ENCODE results near the gene STK39. TPM values are rescaled to one million over a fixed set of nuclear protein-coding genes. Genes with fewer than 3 reads are reported as not detected.

The STK39 gene
- total RNA-seq, 1 donor from 2014 or later = 26.2 TPM

GRCh38 chr2:168140892-168141291, 106.5 kb downstream of the STK39 start:
- no peaks in the 10 kb centered on the region for H3K9me3 Mint-ChIP-seq
- no peak for DNase-seq (ENCODE audit: extremely low spot score, unreplicated experiment)

GRCh38 chr2:168139852-168140251, 107.5 kb downstream of the STK39 start:
- Mint-ChIP-seq H3K27ac (no peak overlapping the region), H3K4me3 (no peak overlapping the region), H3K27me3 (no peaks in the 10 kb centered on the region), H3K36me3 (peaks cover 17% of the 10 kb centered on the region), H3K4me1 (ENCODE audit: unreplicated experiment) (peaks cover 22% of the 10 kb centered on the region), H3K9me3 (no peaks in the 10 kb centered on the region)
- no peak for DNase-seq (ENCODE audit: extremely low spot score, unreplicated experiment)
- no peak for TF ChIP-seq CTCF (conservative IDR thresholded peaks at IDR 0.05)

More at GRCh38 chr2:168140892-168141291, 106.5 kb downstream of the STK39 start:
- Mint-ChIP-seq H3K4me3 (no peak overlapping the region), H3K36me3 (peaks cover 10% of the 10 kb centered on the region), H3K27ac (no peak overlapping the region), H3K27me3 (no peaks in the 10 kb centered on the region), H3K4me1 (ENCODE audit: unreplicated experiment) (peaks cover 22% of the 10 kb centered on the region)
- TF ChIP-seq CTCF (conservative IDR thresholded peaks at IDR 0.05) = no peak

GRCh38 chr2:168138901-168139300, 108.5 kb downstream of the STK39 start:
- no peak overlapping the region for H3K4me3 Mint-ChIP-seq
- no peak for TF ChIP-seq CTCF (conservative IDR thresholded peaks at IDR 0.05)
- DNase-seq (ENCODE audit: extremely low spot score, unreplicated experiment) = no peak
- no peak overlapping the region for H3K27ac Mint-ChIP-seq
- peaks cover 22% of the 10 kb centered on the region for H3K4me1 Mint-ChIP-seq (ENCODE audit: unreplicated experiment)
- no peaks in the 10 kb centered on the region for H3K9me3 Mint-ChIP-seq
- peaks cover 18% of the 10 kb centered on the region for H3K36me3 Mint-ChIP-seq
- H3K27me3 Mint-ChIP-seq = no peaks in the 10 kb centered on the region

- Mint-ChIP-seq H3K4me3 (no peak overlapping the region), H3K27me3 (no peaks in the 10 kb centered on the region), H3K36me3 (peaks cover 18% of the 10 kb centered on the region), H3K4me1 (ENCODE audit: unreplicated experiment) (peaks cover 22% of the 10 kb centered on the region), H3K9me3 (no peaks in the 10 kb centered on the region), H3K27ac (peak overlapping the region; percentile 90)
- no peak for TF ChIP-seq CTCF (conservative IDR thresholded peaks at IDR 0.05)
- no peak for DNase-seq (ENCODE audit: extremely low spot score, unreplicated experiment)
Measured at GRCh38 chr2:168138374-168138773, 109.0 kb downstream of the STK39 start.

- peak overlapping the region; percentile 21 for H3K4me3 Mint-ChIP-seq
- H3K9me3 Mint-ChIP-seq = no peaks in the 10 kb centered on the region
- H3K27ac Mint-ChIP-seq = peak overlapping the region; percentile 90
- H3K27me3 Mint-ChIP-seq = no peaks in the 10 kb centered on the region
- peaks cover 24% of the 10 kb centered on the region for H3K4me1 Mint-ChIP-seq (ENCODE audit: unreplicated experiment)
- TF ChIP-seq CTCF (conservative IDR thresholded peaks at IDR 0.05) = no peak
- H3K36me3 Mint-ChIP-seq = peaks cover 20% of the 10 kb centered on the region
- DNase-seq (ENCODE audit: extremely low spot score, unreplicated experiment) = no peak
Measured at GRCh38 chr2:168137510-168138180, 109.8 kb downstream of the STK39 start.
